Measurements from ENCODE around the gene KXD1.
"Not testable (repeated sequence)": the region's sequence is repeated elsewhere in the genome, so short reads cannot be mapped to it uniquely, and the experiment has no call there.

Gene KXD1

GRCh38 chr19:18557411-18558201 lies at the start of gene KXD1:
TSS of gene KXD1 (plus strand) at chr19:18557870. CDS start at chr19:18562057, 4,187 bp downstream.
- in situ Hi-C loops (cut with HindIII; ENCODE audit: low sequenced_read_pairs), result no loop called here

GRCh38 chr19:18508585-18508984 lies 49.1 kb upstream of the KXD1 start:
- in situ Hi-C loops (cut with HindIII; ENCODE audit: low sequenced_read_pairs), result no loop called here

GRCh38 chr19:18510216-18510615 lies 47.5 kb upstream of the KXD1 start:
- in situ Hi-C loops (cut with HindIII; ENCODE audit: low sequenced_read_pairs), result no loop called here

- in situ Hi-C loops (cut with HindIII; ENCODE audit: low sequenced_read_pairs), result no loop called here
These were observed 43.8 kb upstream of the KXD1 start for GRCh38 chr19:18513868-18514267.

GRCh38 chr19:18514800-18515682 lies 42.6 kb upstream of the KXD1 start:
- in situ Hi-C loops (cut with HindIII; ENCODE audit: low sequenced_read_pairs), result no loop called here

- in situ Hi-C loops (cut with HindIII; ENCODE audit: low sequenced_read_pairs), result no loop called here
These were observed 41.7 kb upstream of the KXD1 start for GRCh38 chr19:18515959-18516358.

GRCh38 chr19:18517606-18518005 lies 40.1 kb upstream of the KXD1 start:
- in situ Hi-C loops (cut with HindIII; ENCODE audit: low sequenced_read_pairs), result no loop called here

GRCh38 chr19:18518639-18519038 lies 39.0 kb upstream of the KXD1 start:
- in situ Hi-C loops (cut with HindIII; ENCODE audit: low sequenced_read_pairs), result no loop called here

GRCh38 chr19:18519962-18520847 lies 37.5 kb upstream of the KXD1 start:
- in situ Hi-C loops (cut with HindIII; ENCODE audit: low sequenced_read_pairs), result no loop called here

GRCh38 chr19:18520848-18521691 lies 36.6 kb upstream of the KXD1 start:
- in situ Hi-C loops (cut with HindIII; ENCODE audit: low sequenced_read_pairs), result no loop called here

- in situ Hi-C loops (cut with HindIII; ENCODE audit: low sequenced_read_pairs), result no loop called here
These were observed 36.0 kb upstream of the KXD1 start, which contains the start of gene ELL for GRCh38 chr19:18521692-18522123. TSS of gene ELL (minus strand) at chr19:18522070. CDS start at chr19:18522055, 15 bp downstream.

GRCh38 chr19:18522124-18522861 lies 35.4 kb upstream of the KXD1 start:
- in situ Hi-C loops (cut with HindIII; ENCODE audit: low sequenced_read_pairs), result no loop called here

GRCh38 chr19:18522862-18523440 lies 34.7 kb upstream of the KXD1 start:
- in situ Hi-C loops (cut with HindIII; ENCODE audit: low sequenced_read_pairs), result not testable (repeated sequence)

GRCh38 chr19:18523841-18524240 lies 33.8 kb upstream of the KXD1 start:
- in situ Hi-C loops (cut with HindIII; ENCODE audit: low sequenced_read_pairs), result no loop called here

GRCh38 chr19:18526316-18526715 lies 31.4 kb upstream of the KXD1 start:
- in situ Hi-C loops (cut with HindIII; ENCODE audit: low sequenced_read_pairs), result no loop called here

- in situ Hi-C loops (cut with HindIII; ENCODE audit: low sequenced_read_pairs), result no loop called here
These were observed 27.9 kb upstream of the KXD1 start for GRCh38 chr19:18529782-18530181.

- in situ Hi-C loops (cut with HindIII; ENCODE audit: low sequenced_read_pairs), result no loop called here
These were observed 26.2 kb upstream of the KXD1 start for GRCh38 chr19:18531485-18531884.

GRCh38 chr19:18532168-18532890 lies 25.3 kb upstream of the KXD1 start:
- in situ Hi-C loops (cut with HindIII; ENCODE audit: low sequenced_read_pairs), result no loop called here
